ENCODE data around the gene MFSD11. TPM values are rescaled to one million over a fixed set of nuclear protein-coding genes. Genes with fewer than 3 reads are reported as not detected.
A peak's percentile ranks its signal among the peaks of the same experiment; 100 is the strongest.
"Not testable (repeated sequence)": the region's sequence is repeated elsewhere in the genome, so short reads cannot be mapped to it uniquely, and the experiment has no call there.

The MFSD11 gene
- total RNA-seq, 6 experiments from 2014 or later = 16.1 to 23.4 (median 20.7) TPM

DNA sequence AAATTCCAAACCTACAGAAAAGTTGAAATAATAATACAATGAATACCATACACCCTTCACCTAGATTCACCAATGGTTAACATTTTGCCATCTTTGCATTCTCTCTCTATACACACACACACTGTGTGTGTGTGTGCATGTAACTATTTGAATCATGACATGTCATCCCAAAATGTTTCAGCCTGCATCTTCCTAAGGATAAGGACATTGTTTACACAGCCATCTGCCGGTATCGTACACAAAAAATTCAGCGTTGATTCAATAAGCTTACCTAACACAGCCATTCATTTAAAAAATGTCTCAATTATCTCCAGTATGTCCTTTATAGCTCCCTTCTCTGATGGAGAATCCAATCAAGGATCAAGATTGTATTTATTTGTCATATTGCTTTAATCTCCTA lies 31.1 kb upstream of the MFSD11 start:
- Mint-ChIP-seq H3K9me3 (no peaks in the 10 kb centered on the region), H3K4me1 (ENCODE audit: low read depth) (peaks cover 45% of the 10 kb centered on the region), H3K4me3 (no peak overlapping the region), H3K27ac (no peak overlapping the region), H3K27me3 (ENCODE audit: insufficient read depth) (peaks cover 8% of the 10 kb centered on the region; the same call in 1 of the 2 replicates), H3K36me3 (ENCODE audit: low read depth) (peaks cover 22% of the 10 kb centered on the region)
- no peak for DNase-seq
- TF ChIP-seq, protein P1, sequence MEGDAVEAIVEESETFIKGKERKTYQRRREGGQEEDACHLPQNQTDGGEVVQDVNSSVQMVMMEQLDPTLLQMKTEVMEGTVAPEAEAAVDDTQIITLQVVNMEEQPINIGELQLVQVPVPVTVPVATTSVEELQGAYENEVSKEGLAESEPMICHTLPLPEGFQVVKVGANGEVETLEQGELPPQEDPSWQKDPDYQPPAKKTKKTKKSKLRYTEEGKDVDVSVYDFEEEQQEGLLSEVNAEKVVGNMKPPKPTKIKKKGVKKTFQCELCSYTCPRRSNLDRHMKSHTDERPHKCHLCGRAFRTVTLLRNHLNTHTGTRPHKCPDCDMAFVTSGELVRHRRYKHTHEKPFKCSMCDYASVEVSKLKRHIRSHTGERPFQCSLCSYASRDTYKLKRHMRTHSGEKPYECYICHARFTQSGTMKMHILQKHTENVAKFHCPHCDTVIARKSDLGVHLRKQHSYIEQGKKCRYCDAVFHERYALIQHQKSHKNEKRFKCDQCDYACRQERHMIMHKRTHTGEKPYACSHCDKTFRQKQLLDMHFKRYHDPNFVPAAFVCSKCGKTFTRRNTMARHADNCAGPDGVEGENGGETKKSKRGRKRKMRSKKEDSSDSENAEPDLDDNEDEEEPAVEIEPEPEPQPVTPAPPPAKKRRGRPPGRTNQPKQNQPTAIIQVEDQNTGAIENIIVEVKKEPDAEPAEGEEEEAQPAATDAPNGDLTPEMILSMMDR (IDR thresholded peaks at IDR 0.05) = no peak

DNA sequence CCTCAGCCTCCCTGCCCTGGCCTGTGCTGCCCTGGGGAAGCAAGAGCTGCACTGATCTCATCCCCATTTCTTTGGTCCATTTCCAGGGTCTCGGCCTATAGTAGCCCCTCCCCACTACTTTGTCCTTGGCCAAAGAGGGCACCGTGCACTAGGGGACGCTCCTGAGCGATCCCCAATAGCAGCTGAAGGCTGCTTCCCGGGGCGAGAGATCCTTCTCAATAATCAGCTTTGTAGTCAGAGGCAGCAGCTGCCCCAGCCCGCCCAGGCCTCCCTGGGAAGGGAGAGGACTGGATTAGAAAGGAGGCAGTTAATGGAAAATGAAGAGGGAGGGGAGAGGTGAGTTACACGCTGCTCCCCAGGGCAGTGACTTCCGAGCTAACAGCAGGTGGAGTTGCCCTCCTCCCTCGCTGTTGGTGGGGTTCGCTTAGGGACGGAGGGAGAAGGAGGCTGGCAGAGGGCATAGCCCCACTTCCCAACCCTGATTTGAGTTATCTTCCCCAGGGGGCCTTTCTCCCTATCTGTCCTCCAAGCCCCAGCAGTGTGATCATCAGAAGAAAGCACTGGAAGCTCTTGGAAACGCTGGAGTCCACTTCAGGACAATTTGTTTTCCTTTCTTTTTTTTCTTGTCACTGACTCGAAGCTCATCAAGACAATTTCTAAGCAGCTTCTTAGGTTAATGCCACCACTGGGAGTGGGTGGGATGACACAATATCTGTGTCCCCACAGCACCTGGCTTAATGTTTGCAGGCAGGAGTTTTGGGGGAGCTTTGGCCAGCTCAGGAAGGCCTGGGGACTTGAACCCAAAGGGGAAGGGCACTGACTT lies 29.7 kb upstream of the MFSD11 start:
- no peak for DNase-seq
- H3K4me3 Mint-ChIP-seq = peak overlapping the region; percentile 99
- peaks cover 40% of the 10 kb centered on the region for H3K4me1 Mint-ChIP-seq (ENCODE audit: low read depth)
- H3K27ac Mint-ChIP-seq = peak overlapping the region; percentile 99
- TF ChIP-seq, protein P1 (IDR thresholded peaks at IDR 0.05) = peak; percentile 66; the same call in 1 of the 2 replicates
- peaks cover 8% of the 10 kb centered on the region; the same call in 1 of the 2 replicates for H3K27me3 Mint-ChIP-seq (ENCODE audit: insufficient read depth)
- H3K36me3 Mint-ChIP-seq (ENCODE audit: low read depth) = peaks cover 22% of the 10 kb centered on the region
- H3K9me3 Mint-ChIP-seq = no peaks in the 10 kb centered on the region

DNA sequence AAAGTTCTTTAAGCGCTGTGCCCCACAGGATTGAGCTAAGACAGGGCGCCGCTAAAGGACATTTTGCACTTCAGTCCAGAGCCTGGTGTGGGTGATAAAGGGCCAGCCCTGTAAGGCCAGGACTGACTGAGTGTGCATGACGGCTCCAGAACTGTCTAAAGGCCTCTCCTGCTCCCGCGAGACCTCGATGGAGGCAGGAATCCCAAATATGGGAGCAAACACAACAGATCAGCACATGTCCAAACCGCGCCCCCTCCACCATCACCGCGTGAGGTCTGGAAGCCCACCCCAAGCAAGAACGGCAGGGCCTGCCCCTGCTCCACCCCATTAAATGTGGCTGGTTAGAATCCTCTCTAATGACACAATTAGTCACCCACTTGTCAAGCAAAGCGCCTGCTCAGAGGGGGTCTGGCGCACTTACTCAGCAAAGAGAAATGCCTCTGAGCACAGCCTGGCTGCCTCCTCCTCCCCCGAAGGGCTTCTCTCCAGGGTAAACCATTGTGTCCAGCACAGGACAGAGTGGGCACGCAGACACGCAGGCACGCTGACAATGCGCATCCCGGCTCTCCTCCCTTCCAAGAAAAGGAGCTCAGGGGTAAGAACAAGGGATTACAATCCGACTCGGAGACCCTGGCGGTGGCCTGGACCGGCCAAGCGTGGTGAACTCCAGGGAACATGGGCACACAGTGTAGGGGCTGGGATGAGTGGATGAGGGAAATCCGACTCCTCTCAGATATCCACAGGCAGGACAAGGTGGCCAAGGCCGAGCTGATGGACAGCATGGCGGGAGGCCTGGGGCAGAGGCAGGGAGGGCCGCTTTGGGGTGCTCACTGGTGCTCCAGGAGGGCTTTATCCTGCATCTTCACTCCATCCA lies 28.6 kb upstream of the MFSD11 start:
- peak overlapping the region; percentile 99 for H3K4me3 Mint-ChIP-seq
- peak; percentile 99 for DNase-seq
- peaks cover 28% of the 10 kb centered on the region for H3K36me3 Mint-ChIP-seq (ENCODE audit: low read depth)
- peak overlapping the region; percentile 99 for H3K27ac Mint-ChIP-seq
- H3K27me3 Mint-ChIP-seq (ENCODE audit: insufficient read depth) = peaks cover 8% of the 10 kb centered on the region
- no peaks in the 10 kb centered on the region for H3K9me3 Mint-ChIP-seq
- H3K4me1 Mint-ChIP-seq (ENCODE audit: low read depth) = peaks cover 49% of the 10 kb centered on the region
- TF ChIP-seq, protein P1 (IDR thresholded peaks at IDR 0.05) = no peak

DNA sequence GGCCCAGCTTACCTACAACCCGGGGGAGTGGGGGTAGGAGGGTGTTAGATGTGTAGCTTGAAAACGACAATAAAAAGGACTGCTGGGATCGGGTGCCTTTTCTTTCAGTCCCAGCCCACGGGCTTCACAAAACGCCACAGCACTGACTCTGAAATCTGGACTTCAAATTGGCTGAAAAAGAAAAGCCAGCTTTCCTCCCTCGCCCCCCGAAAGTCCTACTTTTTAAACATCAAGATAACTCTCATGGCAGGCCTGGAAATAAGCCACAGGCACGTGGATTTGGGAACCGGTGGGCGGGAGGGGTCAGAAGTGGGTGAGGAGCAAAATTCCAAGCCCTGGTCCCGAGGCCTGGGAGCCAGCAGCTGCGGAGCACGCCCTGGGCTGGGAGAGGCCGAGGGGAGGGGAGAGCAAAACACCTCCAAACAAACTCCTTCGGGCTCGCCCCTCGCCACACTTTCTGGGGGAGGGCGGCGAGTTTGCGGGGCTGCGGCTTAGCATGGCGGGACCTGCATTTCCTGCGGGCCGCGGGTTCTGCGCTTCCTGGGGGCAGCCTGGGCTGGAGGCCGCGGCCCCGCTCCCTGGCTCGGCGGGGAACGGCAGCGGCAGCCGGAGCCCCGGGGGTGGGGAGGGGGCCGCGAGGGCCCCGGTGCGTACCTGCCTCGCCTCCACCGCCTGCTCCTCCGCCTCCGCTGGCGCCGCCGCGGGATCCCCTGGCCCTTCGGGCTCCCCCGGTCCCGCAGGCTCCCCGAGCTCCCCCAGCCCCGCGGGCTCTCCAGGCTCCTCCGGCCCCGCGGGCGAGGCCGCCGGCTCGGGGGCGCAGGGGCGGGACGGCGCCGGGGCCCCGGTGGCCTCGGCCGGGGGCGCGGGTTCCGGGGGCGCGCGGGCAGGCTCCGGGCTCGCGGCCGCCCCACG lies 27.7 kb upstream of the MFSD11 start:
- DNase-seq, H3K9me3 Mint-ChIP-seq: not testable (repeated sequence)
- Mint-ChIP-seq H3K4me3 (peak overlapping the region; percentile 99), H3K27me3 (ENCODE audit: insufficient read depth) (peaks cover 12% of the 10 kb centered on the region), H3K27ac (peak overlapping the region; percentile 99), H3K4me1 (ENCODE audit: low read depth) (peaks cover 57% of the 10 kb centered on the region), H3K36me3 (ENCODE audit: low read depth) (peaks cover 34% of the 10 kb centered on the region)

DNA sequence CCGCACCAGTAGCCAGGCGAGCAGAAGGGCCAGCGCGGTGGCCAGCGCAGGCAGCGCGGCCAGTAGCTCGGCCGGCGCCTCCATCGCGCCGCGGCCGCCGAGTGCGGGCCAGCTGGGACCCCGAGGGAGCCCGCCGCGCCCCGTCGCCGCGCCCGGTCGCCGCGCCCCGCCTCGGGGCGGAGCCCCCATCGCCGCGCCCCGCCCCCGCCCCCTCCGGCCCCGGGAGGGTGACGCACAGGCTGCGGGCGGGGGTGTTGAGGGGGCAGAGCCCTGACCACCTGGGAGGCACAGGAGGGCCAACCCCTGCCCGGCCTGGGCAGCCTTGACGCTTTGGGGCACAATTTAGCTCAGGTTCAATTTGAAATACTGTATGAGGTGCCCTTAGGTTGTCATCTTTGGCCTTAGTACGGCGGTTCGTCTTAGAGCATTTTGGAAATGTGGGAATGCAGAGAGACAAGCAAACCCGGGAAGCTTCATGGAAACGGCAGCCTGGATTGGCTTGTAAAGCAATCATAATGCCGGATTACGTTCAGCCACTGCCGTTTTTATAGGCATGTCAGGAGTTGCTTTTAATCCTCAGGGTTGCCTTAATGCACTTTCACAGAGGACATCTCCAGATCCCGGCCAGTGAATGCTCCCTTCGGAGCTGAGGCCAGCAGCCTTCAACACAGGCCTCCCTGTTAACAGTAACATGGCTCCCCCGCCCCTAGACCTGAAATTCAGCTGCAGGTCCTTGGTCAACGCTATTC lies 26.9 kb upstream of the MFSD11 start, which contains the start of gene MXRA7:
Gene MXRA7, minus strand, starts transcription at position 103 of the 749 bp plus-strand sequence. Its CDS starts 19 bp downstream, at position 84.
- no peak for DNase-seq
- Mint-ChIP-seq H3K4me1 (ENCODE audit: low read depth) (peaks cover 65% of the 10 kb centered on the region), H3K36me3 (ENCODE audit: low read depth) (peaks cover 40% of the 10 kb centered on the region), H3K27ac (peak within 1 kb of the TSS; percentile 99), H3K4me3 (peak within 1 kb of the TSS; percentile 99), H3K27me3 (ENCODE audit: insufficient read depth) (peaks cover 12% of the 10 kb centered on the region), H3K9me3 (no peaks in the 10 kb centered on the region)
- TF ChIP-seq, protein P1 (IDR thresholded peaks at IDR 0.05) = no peak

DNA sequence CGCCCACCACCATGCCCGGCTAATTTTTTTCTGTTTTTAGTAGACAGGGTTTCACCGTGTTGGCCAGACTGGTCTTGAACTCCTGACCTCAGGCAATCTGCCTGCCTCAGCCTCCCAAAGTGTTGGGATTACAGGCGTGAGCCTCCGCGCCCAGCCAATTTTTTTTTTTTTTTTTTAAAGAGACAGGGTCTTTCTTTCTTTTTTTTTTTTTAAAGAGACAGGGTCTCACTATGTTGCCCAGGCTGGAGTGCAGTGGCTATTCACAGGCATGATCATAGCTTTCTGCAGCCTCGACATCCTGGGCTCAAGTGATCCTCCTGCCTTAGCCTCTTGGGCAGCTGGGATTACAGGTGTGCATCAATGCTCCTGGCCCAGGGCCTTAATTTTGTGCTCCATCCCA lies 25.6 kb upstream of the MFSD11 start:
- H3K27ac Mint-ChIP-seq = not testable (repeated sequence)
- peaks cover 70% of the 10 kb centered on the region for H3K4me1 Mint-ChIP-seq (ENCODE audit: low read depth)

More for the DNA sequence above, 25.6 kb upstream of the MFSD11 start:
- not testable (repeated sequence) for H3K9me3 Mint-ChIP-seq, DNase-seq, H3K4me3 Mint-ChIP-seq
- Mint-ChIP-seq H3K36me3 (ENCODE audit: low read depth) (peaks cover 41% of the 10 kb centered on the region), H3K27me3 (ENCODE audit: insufficient read depth) (peaks cover 14% of the 10 kb centered on the region)

Data from HFFc6 (cell line).